ENCODE data around the gene KANSL1L. TPM values are rescaled to one million over a fixed set of nuclear protein-coding genes. Genes with fewer than 3 reads are reported as not detected.

The KANSL1L gene
- polyA plus RNA-seq, 1 donor (not counting 4 experiments of a cell fraction or from before 2014, with no cell fraction given): 4.7 TPM

DNA sequence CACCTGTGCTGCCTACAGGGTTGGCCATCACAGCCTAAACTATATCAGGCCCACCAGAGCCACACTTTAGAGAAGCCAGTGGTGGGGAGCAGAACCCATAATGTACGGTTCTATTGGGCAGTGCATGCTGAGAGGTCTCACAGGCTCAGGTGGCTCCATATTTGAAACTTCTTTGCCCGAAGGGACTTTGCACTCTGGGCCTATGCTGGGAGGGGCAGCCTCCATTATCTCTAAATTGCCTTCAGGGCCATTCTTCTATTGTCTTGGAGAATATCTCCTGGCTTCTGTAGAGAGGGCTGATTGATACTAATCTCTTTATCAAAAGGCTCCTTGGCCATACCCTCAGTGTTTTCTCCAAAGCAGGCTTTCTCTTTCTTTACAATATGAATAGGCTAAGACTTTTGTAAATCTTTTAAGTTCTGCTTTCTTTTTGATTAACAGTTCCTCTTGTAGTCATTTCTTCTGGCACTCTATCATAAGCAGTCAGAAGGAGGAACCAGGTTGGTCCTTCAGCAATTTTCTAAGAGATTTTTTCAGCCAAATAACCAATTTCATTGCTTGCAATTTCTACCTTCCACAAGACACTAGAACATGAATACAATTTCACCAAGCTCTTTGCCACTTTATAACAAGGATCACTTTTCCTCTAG is 124.2 kb downstream of the KANSL1L start:
- FAIRE-seq (no peak), DNase-seq (ENCODE audit: low read depth, low spot score) (no peak)
- Histone ChIP-seq H3K36me3 (ENCODE audit: control insufficient read depth in 2 of 2, extremely low read depth in 1 of 2, insufficient read depth in 2 of 2, low read length in 2 of 2) (no peaks in the 10 kb centered on the region), H3K27me3 (ENCODE audit: control insufficient read depth, extremely low read depth, insufficient read depth, low read length) (no peaks in the 10 kb centered on the region), H3K9ac (ENCODE audit: control insufficient read depth, extremely low read depth, insufficient read depth, low read length) (no peak overlapping the region), H2AFZ (ENCODE audit: control insufficient read depth, low read length) (no peak overlapping the region), H3K4me1 (ENCODE audit: control insufficient read depth, extremely low read depth, insufficient read depth, low read length) (no peaks in the 10 kb centered on the region), H3K4me2 (ENCODE audit: control insufficient read depth, extremely low read depth, insufficient read depth, low read depth, low read length) (no peak overlapping the region), H4K20me1 (ENCODE audit: control insufficient read depth, extremely low read depth, insufficient read depth, low read length) (no peaks in the 10 kb centered on the region), H3K27ac (ENCODE audit: control insufficient read depth, insufficient read depth, low read length) (no peak overlapping the region), H3K4me3 (ENCODE audit: control insufficient read depth in 2 of 3, extremely low read depth in 1 of 3, insufficient read depth in 2 of 3, low read depth in 1 of 3, low read length in 3 of 3) (no peak overlapping the region), H3K9me3 (ENCODE audit: control insufficient read depth, low read depth, low read length) (no peaks in the 10 kb centered on the region), H3K9me1 (ENCODE audit: control insufficient read depth, extremely low read depth, insufficient read depth, low read length) (no peaks in the 10 kb centered on the region), H3K79me2 (ENCODE audit: control insufficient read depth, insufficient read depth, low read length) (no peaks in the 10 kb centered on the region)
- TF ChIP-seq, protein P1, sequence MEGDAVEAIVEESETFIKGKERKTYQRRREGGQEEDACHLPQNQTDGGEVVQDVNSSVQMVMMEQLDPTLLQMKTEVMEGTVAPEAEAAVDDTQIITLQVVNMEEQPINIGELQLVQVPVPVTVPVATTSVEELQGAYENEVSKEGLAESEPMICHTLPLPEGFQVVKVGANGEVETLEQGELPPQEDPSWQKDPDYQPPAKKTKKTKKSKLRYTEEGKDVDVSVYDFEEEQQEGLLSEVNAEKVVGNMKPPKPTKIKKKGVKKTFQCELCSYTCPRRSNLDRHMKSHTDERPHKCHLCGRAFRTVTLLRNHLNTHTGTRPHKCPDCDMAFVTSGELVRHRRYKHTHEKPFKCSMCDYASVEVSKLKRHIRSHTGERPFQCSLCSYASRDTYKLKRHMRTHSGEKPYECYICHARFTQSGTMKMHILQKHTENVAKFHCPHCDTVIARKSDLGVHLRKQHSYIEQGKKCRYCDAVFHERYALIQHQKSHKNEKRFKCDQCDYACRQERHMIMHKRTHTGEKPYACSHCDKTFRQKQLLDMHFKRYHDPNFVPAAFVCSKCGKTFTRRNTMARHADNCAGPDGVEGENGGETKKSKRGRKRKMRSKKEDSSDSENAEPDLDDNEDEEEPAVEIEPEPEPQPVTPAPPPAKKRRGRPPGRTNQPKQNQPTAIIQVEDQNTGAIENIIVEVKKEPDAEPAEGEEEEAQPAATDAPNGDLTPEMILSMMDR (optimal IDR thresholded peaks at IDR 0.05 in 1 of 3, IDR thresholded peaks at IDR 0.05 in 1 of 3, conservative IDR thresholded peaks at IDR 0.05 in 1 of 3; ENCODE audit: extremely low read depth in 1 of 3, insufficient read depth in 2 of 3, low read length in 3 of 3): no peak
- no peak for TF ChIP-seq EZH2 (IDR thresholded peaks at IDR 0.05; ENCODE audit: low read length)
- dilution Hi-C loops (cut with MboI; ENCODE audit: extremely low pct_ligation_motif_present, low sequenced_read_pairs): no loop called here

DNA sequence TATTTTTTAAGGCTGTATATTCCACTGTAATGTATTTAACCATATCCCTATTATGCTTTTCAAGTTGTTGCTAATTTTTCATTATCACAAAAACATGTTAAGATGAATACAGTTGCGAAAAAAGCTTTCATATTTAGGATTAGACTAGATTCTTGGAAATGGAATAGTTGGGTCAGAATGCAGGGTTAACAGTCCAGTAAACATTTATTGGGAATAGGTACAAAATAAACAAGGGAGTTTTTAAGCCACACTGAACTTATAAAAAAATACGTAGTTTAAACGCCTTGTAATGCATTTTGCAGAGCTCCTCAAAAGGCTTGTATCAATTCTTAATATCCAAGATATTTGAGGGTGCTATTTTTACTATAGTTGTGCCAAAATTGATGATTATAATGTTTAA is 133.1 kb downstream of the KANSL1L start:
- H4K20me1 ChIP-seq (ENCODE audit: control insufficient read depth, extremely low read depth, insufficient read depth, low read length): no peaks in the 10 kb centered on the region
- no peaks in the 10 kb centered on the region for H3K36me3 ChIP-seq (ENCODE audit: control insufficient read depth in 2 of 2, extremely low read depth in 1 of 2, insufficient read depth in 2 of 2, low read length in 2 of 2)
- H3K27ac ChIP-seq (ENCODE audit: control insufficient read depth, insufficient read depth, low read length): no peak overlapping the region
- H3K27me3 ChIP-seq (ENCODE audit: control insufficient read depth, extremely low read depth, insufficient read depth, low read length): no peaks in the 10 kb centered on the region
- H3K4me1 ChIP-seq (ENCODE audit: control insufficient read depth, extremely low read depth, insufficient read depth, low read length): no peaks in the 10 kb centered on the region
- TF ChIP-seq, protein P1 (optimal IDR thresholded peaks at IDR 0.05 in 1 of 3, IDR thresholded peaks at IDR 0.05 in 1 of 3, conservative IDR thresholded peaks at IDR 0.05 in 1 of 3; ENCODE audit: extremely low read depth in 1 of 3, insufficient read depth in 2 of 3, low read length in 3 of 3): no peak
- TF ChIP-seq EZH2 (IDR thresholded peaks at IDR 0.05; ENCODE audit: low read length): no peak
- no peak overlapping the region for H3K4me3 ChIP-seq (ENCODE audit: control insufficient read depth in 2 of 3, extremely low read depth in 1 of 3, insufficient read depth in 2 of 3, low read depth in 1 of 3, low read length in 3 of 3)
- dilution Hi-C loops (cut with MboI; ENCODE audit: extremely low pct_ligation_motif_present, low sequenced_read_pairs): no loop called here
- FAIRE-seq (no peak), DNase-seq (ENCODE audit: low read depth, low spot score) (no peak)
- H3K9me3 ChIP-seq (ENCODE audit: control insufficient read depth, low read depth, low read length): no peaks in the 10 kb centered on the region
- H3K9ac ChIP-seq (ENCODE audit: control insufficient read depth, extremely low read depth, insufficient read depth, low read length): no peak overlapping the region
- H3K4me2 ChIP-seq (ENCODE audit: control insufficient read depth, extremely low read depth, insufficient read depth, low read depth, low read length): no peak overlapping the region
- H2AFZ ChIP-seq (ENCODE audit: control insufficient read depth, low read length): no peak overlapping the region
- H3K9me1 ChIP-seq (ENCODE audit: control insufficient read depth, extremely low read depth, insufficient read depth, low read length): no peaks in the 10 kb centered on the region
- no peaks in the 10 kb centered on the region for H3K79me2 ChIP-seq (ENCODE audit: control insufficient read depth, insufficient read depth, low read length)

Measured in keratinocyte (primary cell).